ENCODE results near the gene PEX5. TPM values are rescaled to one million over a fixed set of nuclear protein-coding genes. Genes with fewer than 3 reads are reported as not detected.
A peak's percentile ranks its signal among the peaks of the same experiment; 100 is the strongest.

PEX5 gene
- total and polyA plus RNA-seq, 2 of the 8 experiments (the other 6 are each of a cell fraction or from before 2014, with no cell fraction given): 16.8 to 50.5 TPM

DNA sequence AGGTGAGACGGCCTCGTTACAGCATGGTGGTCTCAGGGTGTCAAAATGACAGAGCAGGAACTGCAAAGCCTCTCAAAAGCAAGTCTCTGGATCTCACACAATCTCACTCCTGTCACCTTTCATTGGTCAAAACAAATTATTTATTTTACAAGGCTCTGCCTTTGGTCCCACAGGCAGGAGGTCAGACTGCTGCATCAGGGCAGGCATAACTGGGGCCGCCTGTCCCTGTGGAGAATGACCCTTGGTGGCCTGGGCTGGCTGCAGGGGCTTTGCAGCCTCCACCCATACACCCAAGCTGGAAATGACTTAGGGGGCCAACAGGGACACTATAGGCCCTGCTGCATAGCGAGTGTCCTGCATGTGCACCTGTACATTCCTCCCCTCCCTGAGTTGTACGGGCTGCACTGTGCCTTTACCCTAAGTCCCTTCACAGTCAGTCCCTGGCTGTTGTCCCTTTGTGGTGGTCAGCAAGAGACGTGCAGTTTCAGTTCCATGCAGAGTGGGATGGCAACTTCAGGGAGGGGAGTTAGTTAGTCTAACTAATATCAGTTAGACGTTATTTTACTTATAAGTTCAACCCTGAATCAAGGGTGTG lies 28.1 kb downstream of the PEX5 start:
- no peak overlapping the region for H3K9ac ChIP-seq (replicated peaks in 1 of 4; ENCODE audit: extremely low read depth in 1 of 4, low read depth in 3 of 4, low read length in 3 of 4)
- ChIA-PET POLR2A (ENCODE audit: partially characterized antibody) (no interaction called here), CTCF (ENCODE audit: partially characterized antibody) (no interaction called here)
- H3K4me3 ChIP-seq (ENCODE audit: extremely low read depth in 1 of 4, insufficient read depth in 2 of 4, low read depth in 3 of 4, low read length in 4 of 4): no peak overlapping the region
- no peaks in the 10 kb centered on the region for H3K27me3 ChIP-seq (replicated peaks in 1 of 4; ENCODE audit: control insufficient read depth in 3 of 4, extremely low read depth in 1 of 4, insufficient read depth in 3 of 4, low read length in 3 of 4)
- H4K91ac ChIP-seq (replicated peaks; ENCODE audit: insufficient read length, low read length): no peak overlapping the region
- H3K23me2 ChIP-seq (ENCODE audit: low read depth, low read length): no peaks in the 10 kb centered on the region
- peaks cover 3 to 9% of the 10 kb centered on the region in 2 experiments for H3K9me3 ChIP-seq (ENCODE audit: insufficient read depth in 2 of 2, low read depth in 1 of 2, low read length in 1 of 2)
- H2BK12ac ChIP-seq (ENCODE audit: low read depth, low read length): no peak overlapping the region; the same call in 1 of the 2 replicates
- H3K14ac ChIP-seq (ENCODE audit: insufficient read length): no peak overlapping the region
- H3K79me1 ChIP-seq (ENCODE audit: low read depth, low read length): no peaks in the 10 kb centered on the region
- no peak overlapping the region for H3K56ac ChIP-seq (replicated peaks; ENCODE audit: insufficient read length, low read depth, low read length)
- H4K5ac ChIP-seq (ENCODE audit: insufficient read length, low read depth, low read length): no peak overlapping the region
- H3K27ac ChIP-seq (ENCODE audit: low read depth, low read length): no peak overlapping the region
- no peak overlapping the region for H3K18ac ChIP-seq (ENCODE audit: extremely low read depth, low read length)
- H4K8ac ChIP-seq (ENCODE audit: extremely low read depth, insufficient read depth, low read length): no peak overlapping the region
- H2BK15ac ChIP-seq (ENCODE audit: low read length): no peak overlapping the region
- DNase-seq (ENCODE audit: low read depth in 1 of 2, low spot score in 2 of 2) (no peak), FAIRE-seq (no peak)
- no peak overlapping the region for H3K4me2 ChIP-seq (ENCODE audit: insufficient read depth in 1 of 2, low read depth in 2 of 2, low read length in 2 of 2)
- H3K23ac ChIP-seq (ENCODE audit: insufficient read length): no peak overlapping the region
- WGBS, 2 experiments (ENCODE audit: extremely low coverage in 1 of 2, insufficient coverage in 1 of 2, insufficient read length in 1 of 2, insufficient replicate concordance in 2 of 2, low coverage in 1 of 2, low lambda C conversion rate in 2 of 2, missing lambda C conversion rate in 1 of 2): 85% methylated on average over 7 of the region's 7 CpGs; no CpG with 5 or more reads in 1 of the 2 experiments
- no peak overlapping the region for H2BK5ac ChIP-seq (ENCODE audit: low read depth, low read length)
- peak overlapping the region; percentile 75; the same call in 1 of the 2 replicates for H2BK20ac ChIP-seq (ENCODE audit: low read length)
- H2AK5ac ChIP-seq (ENCODE audit: low read depth, low read length): no peak overlapping the region
- H4K20me1 ChIP-seq (replicated peaks in 1 of 2; ENCODE audit: control insufficient read depth in 1 of 2, insufficient read depth in 2 of 2, low read length in 2 of 2): no peaks in the 10 kb centered on the region
- H3K79me2 ChIP-seq (ENCODE audit: control insufficient read depth in 1 of 2, insufficient read depth in 2 of 2, low read length in 2 of 2): no peaks in the 10 kb centered on the region
- H2BK120ac ChIP-seq (replicated peaks; ENCODE audit: low read depth, low read length): no peak overlapping the region
- H3K4ac ChIP-seq (replicated peaks; ENCODE audit: insufficient read length, low read depth, low read length): no peak overlapping the region
- H2AFZ ChIP-seq (ENCODE audit: low read length): no peak overlapping the region
- peaks cover 0 to 5% (median 3%) of the 10 kb centered on the region in 4 experiments; a peak in 5 of 7 replicates for H3K4me1 ChIP-seq (replicated peaks in 1 of 4; ENCODE audit: control insufficient read depth in 3 of 4, insufficient read depth in 4 of 4, low read length in 3 of 4)
- peaks cover 0 to 3% (median 1%) of the 10 kb centered on the region in 4 experiments; a peak in 3 of 8 replicates for H3K36me3 ChIP-seq (ENCODE audit: control insufficient read depth in 2 of 4, insufficient read depth in 4 of 4, low read length in 3 of 4)
- TF ChIP-seq GTF2F1 (IDR thresholded peaks at IDR 0.05; ENCODE audit: borderline replicate concordance, low read depth, low read length) (no peak), SUZ12 (IDR thresholded peaks at IDR 0.05; ENCODE audit: low read length) (no peak), SRF (IDR thresholded peaks at IDR 0.05; ENCODE audit: low read depth, low read length) (no peak), CBX8 (IDR thresholded peaks at IDR 0.05; ENCODE audit: borderline replicate concordance, low read depth, low read length) (no peak), JUND (IDR thresholded peaks at IDR 0.05; ENCODE audit: low read length) (no peak), BCL11A (IDR thresholded peaks at IDR 0.05; ENCODE audit: low read depth in 2 of 2, low read length in 2 of 2) (no peak), POU5F1 (IDR thresholded peaks at IDR 0.05; ENCODE audit: low read depth, low read length) (no peak), RBBP5 (IDR thresholded peaks at IDR 0.05; ENCODE audit: borderline replicate concordance, low read depth, low read length) (no peak), CTBP2 (IDR thresholded peaks at IDR 0.05; ENCODE audit: borderline replicate concordance, insufficient read depth, insufficient read length, low read length) (no peak), KDM5A (IDR thresholded peaks at IDR 0.05; ENCODE audit: low read length) (no peak), CREB1 (IDR thresholded peaks at IDR 0.05) (no peak), KDM1A (IDR thresholded peaks at IDR 0.05; ENCODE audit: borderline replicate concordance, low read length) (no peak)
- TF ChIP-seq, protein P1, sequence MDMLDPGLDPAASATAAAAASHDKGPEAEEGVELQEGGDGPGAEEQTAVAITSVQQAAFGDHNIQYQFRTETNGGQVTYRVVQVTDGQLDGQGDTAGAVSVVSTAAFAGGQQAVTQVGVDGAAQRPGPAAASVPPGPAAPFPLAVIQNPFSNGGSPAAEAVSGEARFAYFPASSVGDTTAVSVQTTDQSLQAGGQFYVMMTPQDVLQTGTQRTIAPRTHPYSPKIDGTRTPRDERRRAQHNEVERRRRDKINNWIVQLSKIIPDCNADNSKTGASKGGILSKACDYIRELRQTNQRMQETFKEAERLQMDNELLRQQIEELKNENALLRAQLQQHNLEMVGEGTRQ (IDR thresholded peaks at IDR 0.05; ENCODE audit: low read length): no peak
